Epithelial cell of proximal tubule (primary cell): ENCODE results near the gene LRRC30. TPM values are rescaled to one million over a fixed set of nuclear protein-coding genes. Genes with fewer than 3 reads are reported as not detected.

Source experiments
- DNase-seq: peaks from one replicate; pipeline ENCODE4 v3.0.0-alpha.2; 2011; ENCODE audit warnings: low read depth
- H3K4me3 ChIP-seq: 2 replicates; pipeline ENCODE4 v1.5.1; 2011; ENCODE audit warnings: low read depth, mild to moderate bottlenecking, low read length
- total RNA-seq: library from RNA; depleted of rRNA; stranded (reverse); fragments of >200 nt; gene quantifications from 2 replicates; pipeline ENCODE4 v1.2.3, GENCODE V29; 2015
- TF ChIP-seq, protein P1 (sequence below): conservative IDR thresholded peaks from 2 replicates; pipeline ENCODE4 v1.5.1; 2012; ENCODE audit warnings: low read depth, mild to moderate bottlenecking, low read length

The LRRC30 gene
- total RNA-seq, 1 donor from 2014 or later = not detected

DNA sequence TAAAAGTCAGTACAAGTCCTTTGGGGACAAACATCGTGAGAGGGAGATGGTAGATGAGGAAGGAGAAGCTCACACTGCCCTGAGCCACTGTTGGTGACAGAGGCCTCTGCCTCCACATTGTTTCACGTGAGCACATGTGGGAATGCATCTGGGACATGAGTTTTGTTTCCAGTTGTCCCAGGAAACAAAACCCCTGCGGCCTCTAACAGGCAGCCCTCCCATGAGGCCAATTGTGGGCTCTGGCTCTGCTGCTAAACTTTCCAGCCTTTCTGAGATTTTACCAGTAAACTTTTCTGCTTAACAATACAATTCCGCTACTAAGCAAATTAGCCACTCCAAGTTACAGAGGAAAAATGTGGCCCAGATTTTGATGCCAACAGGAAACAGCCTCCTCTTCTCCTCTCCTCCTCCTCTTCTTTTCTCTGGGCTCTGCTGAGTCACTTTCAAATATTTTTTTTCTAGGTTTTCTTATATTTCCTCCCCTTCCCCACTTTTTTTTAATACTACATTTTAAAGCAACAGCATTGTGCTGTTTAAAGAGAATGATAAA is 23.4 kb upstream of the LRRC30 start:
- no peak for DNase-seq
- TF ChIP-seq, protein P1, sequence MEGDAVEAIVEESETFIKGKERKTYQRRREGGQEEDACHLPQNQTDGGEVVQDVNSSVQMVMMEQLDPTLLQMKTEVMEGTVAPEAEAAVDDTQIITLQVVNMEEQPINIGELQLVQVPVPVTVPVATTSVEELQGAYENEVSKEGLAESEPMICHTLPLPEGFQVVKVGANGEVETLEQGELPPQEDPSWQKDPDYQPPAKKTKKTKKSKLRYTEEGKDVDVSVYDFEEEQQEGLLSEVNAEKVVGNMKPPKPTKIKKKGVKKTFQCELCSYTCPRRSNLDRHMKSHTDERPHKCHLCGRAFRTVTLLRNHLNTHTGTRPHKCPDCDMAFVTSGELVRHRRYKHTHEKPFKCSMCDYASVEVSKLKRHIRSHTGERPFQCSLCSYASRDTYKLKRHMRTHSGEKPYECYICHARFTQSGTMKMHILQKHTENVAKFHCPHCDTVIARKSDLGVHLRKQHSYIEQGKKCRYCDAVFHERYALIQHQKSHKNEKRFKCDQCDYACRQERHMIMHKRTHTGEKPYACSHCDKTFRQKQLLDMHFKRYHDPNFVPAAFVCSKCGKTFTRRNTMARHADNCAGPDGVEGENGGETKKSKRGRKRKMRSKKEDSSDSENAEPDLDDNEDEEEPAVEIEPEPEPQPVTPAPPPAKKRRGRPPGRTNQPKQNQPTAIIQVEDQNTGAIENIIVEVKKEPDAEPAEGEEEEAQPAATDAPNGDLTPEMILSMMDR = no peak
- no peak overlapping the region for H3K4me3 ChIP-seq

GRCh38 chr18:7221424-7222155 is 9.3 kb upstream of the LRRC30 start:
- TF ChIP-seq, protein P1 = peak; percentile 97

DNA sequence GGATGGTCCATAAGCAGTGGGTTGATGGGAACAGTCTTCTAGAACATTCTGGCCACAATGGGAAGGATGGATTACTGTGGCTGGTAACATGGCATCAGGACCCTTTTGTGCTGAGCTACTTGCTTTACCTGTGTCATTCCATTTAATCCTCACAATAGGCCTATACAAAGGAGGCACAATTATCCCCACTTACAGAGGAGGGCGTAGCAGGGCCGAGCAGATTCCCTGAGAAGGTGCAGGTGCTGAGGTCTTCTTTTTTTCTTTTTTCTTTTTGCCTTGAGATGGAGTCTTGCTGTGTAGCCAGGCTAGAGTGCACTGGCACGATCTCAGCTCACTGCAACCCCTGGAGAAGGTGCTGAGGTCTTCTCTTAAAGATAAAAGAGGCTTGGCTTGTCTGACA is 6.7 kb upstream of the LRRC30 start:
- no peak for DNase-seq
- no peak overlapping the region for H3K4me3 ChIP-seq
- TF ChIP-seq, protein P1 = no peak

More at GRCh38 chr18:7221424-7222155, 9.3 kb upstream of the LRRC30 start:
- DNase-seq = peak; percentile 32
- no peak overlapping the region for H3K4me3 ChIP-seq

GRCh38 chr18:7232218-7232617 is 1.3 kb downstream of the LRRC30 start:
- TF ChIP-seq, protein P1 = no peak
- no peak overlapping the region for H3K4me3 ChIP-seq
- DNase-seq = no peak

DNA sequence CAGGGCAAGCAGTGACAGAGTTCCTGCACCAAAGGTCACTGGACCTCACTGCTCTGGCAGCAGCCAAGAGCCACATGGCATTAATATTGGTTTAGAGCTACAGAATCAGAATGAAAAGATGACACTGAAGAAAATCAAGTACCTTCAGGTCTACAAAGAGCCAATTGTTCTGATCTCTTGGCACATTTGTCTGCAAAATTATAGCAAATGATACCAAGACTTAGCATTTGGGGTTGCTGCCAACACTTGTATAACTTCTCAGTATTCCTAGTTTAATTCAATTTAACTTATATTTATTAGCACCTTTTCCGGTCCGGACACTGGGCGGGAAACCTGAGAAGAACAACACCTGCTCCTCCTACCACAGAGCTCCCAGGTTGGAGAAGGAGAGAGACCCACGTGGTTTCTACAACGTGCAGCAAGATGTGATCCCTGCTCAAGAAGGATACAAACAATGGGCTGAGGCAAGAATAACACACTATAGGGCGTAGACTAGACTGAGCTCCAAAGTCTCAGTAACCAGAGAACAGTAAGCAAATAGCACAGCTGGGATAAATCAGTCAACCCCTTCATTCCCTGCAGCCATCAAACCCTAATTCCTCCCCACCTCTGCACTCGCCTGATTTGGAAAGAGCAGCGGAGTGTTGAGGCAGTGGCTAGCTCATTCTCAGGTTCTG is 2.4 kb downstream of the LRRC30 start:
- DNase-seq = no peak
- TF ChIP-seq, protein P1 = no peak
- H3K4me3 ChIP-seq = no peak overlapping the region

- DNase-seq = no peak
Measured at GRCh38 chr18:7234091-7234490, 3.2 kb downstream of the LRRC30 start.

More at GRCh38 chr18:7234091-7234490, 3.2 kb downstream of the LRRC30 start:
- H3K4me3 ChIP-seq = no peak overlapping the region
- TF ChIP-seq, protein P1 = no peak
